Stimulated activated CD4-positive, alpha-beta T cell treated with anti-CD3 and anti-CD28 coated beads, TNF-alpha, amount 100 ng/mL, for 4 hours (primary cell): Measurements from ENCODE around the gene EPB41.
"Not testable (repeated sequence)": the region's sequence is repeated elsewhere in the genome, so short reads cannot be mapped to it uniquely, and the experiment has no call there.

ENCODE experiments used
- DNase-seq, 3 experiments: peaks; one replicate each; pipeline ENCODE4 v3.0.0-alpha.2; 2020; ENCODE audit warnings: low read depth in 3 of 3

EPB41 gene

GRCh38 chr1:28976248-28976647 is 61.9 kb downstream of the EPB41 start:
- no peak for DNase-seq

DNA sequence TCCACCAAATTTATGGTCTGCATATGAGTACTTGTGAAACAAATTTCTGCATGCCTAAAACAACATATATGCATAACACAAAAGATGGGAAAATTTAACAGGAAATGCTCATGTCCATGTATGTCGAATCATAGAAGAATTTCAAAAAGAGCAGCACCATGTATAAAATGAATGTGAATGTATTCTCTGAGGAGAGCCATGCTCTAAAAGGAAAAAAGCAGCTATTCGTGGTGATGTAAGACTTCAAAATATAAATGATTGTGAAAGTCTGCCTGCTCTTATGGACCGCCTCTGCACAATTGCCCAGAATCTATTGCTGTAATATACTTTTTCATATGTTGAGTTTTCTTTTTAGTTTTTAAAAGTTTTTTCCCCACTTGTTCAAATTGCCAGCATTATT is 66.8 kb downstream of the EPB41 start:
- DNase-seq, result no peak

DNA sequence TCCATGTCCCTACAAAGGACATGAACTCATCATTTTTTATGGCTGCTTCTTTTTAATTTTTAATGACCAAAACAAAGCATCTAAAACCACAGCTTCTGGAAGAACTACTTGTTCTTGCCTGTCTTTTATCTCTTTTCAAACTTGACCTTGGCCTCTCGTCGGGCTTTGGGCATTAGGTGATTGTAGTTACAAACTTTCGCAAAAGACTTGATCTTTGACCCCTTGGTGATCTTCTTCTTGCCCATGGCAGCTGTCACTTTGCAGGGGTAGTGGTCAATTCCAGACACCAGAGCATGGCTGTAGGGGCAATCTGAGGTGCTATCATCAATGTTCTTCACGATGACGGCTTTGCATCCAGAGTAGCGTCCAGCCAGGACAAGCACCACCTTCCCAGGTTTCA is 67.8 kb downstream of the EPB41 start:
- no peak for DNase-seq

DNA sequence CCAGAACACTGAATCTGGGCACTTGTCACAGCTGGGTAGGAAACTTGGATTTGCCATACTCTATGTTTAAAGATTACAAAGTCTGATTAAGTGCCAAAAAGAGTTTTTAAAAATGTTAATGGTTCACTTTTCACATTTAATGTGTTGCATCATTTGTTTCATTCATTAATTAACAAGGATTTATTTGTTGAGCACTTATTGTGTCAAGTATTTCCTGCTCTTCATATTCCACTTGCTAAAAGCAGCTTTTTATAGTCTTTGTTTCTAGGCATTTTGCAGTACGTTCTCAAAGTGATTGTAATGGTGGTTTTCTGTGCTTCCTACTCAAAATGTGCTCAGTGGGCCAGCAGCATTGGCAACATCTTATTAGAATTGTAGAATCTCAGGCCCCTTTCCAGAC is 68.7 kb downstream of the EPB41 start:
- DNase-seq, result no peak

DNA sequence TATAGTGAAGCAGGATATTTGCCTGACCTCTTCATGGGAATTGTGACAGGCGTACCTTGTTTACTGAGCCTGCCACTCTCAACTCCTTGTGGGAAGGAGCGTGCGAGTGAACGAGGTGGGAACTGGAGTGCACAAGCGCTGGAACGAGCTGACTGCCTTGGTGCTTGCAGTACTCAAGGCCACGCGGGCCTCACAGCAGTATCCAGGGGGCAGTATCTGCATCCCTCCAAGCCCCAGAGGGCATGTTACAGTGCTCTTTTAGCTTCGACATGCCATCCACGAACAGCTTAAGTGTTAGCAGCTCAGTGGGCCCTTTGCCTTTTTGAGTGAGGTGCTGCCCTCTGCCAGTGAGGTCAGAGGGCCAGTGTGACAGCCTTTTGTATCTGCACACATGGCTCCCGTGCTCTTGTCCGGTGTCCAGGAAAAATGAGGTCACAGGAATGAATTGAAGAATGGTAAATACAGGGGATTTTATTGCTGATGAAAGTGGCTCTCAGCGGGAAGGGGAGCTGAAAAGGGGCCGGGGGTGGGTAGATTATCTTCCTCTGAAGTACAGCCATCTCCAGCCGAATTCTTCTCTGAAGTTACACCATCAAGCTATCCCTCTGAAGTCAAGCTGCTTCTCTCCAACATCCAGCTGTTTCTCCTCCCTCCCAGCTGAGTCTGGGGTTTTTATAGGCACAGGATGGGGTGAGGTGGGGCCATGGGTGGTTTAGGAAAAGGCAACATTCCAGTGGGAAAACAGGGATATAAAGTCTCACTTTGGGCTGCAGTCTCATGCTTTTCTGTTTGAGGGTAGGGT is 69.3 kb downstream of the EPB41 start:
- DNase-seq, result no peak

- no peak for DNase-seq
These were observed 69.9 kb downstream of the EPB41 start for GRCh38 chr1:28984311-28984684.

DNA sequence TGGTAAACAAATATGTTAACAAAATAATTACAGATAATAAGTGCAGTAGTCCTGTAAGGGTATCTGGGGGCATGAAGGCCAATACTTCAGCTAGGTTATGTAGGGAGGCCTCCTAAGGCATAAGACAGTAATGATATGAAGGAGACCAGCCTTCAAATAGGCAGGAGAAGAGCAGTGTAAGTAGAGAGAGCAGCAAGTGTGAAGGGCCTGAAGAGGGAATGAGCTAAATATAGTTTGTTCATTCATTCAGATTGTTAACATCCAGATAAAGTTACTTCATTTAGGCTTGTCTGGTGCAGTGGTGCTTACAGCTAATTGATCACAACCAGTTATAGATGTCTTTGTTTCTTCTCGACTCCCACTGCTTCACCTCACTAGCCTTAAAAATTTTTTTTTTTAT is 71.1 kb downstream of the EPB41 start:
- DNase-seq, result no peak

GRCh38 chr1:28986306-28986910 is 72.0 kb downstream of the EPB41 start:
- no peak for DNase-seq

DNA sequence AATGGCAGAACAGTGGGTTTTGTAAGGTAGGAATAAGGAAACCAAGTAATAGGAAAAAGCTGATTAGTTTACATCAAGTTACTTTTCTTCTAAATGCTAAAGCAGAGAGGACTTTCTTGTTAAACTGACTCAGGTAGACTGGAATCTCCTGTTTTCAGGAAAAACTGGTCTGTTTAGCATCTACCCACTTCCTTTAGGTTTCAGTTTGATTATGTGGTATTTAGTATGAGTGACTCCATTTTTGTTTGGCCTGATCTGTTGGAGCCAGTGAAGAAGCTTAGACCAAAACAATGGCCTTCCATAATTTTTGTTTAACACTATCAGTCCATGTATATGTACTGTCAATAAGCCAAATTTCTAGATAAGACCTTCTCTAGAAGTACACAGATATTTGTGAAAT is 88.4 kb downstream of the EPB41 start:
- no peak for DNase-seq

DNA sequence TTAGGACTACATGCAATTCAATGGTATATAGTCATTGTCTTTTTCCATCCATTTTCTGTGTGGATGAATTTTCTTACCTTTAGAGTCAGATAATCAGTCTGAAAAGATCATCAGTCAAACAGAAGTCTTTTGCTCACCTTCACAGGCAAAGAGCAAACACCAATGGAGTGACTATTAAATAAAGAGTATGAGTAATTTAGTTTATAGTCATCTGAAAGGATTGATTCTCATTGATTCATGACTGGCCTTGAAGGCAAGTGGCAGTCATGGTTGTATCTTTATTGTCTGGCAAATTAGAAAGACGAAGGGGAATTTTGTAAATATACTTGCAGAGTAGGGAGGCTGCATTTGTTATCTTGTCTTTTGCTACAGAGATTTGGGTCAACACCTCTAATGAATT is 89.9 kb downstream of the EPB41 start:
- DNase-seq, result no peak

DNA sequence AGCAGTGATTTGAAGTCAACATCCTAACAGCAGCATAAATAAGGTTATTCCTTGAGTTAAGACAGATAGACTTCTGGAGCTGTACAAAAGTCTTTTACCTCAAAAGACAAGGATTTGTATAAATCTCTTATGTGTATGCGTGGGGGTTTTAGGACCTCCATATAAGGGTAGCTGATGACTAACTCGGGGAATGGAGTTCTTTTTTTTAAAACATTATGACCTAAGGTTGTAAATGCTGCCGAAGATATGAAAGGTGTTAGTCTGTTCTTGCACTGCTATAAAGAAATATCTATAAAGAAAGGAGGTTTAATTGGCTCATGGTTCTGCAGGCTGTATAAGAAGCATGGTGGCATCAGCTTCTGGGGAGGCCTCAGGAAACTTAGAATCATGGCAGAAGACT is 90.4 kb downstream of the EPB41 start:
- DNase-seq, result no peak

DNA sequence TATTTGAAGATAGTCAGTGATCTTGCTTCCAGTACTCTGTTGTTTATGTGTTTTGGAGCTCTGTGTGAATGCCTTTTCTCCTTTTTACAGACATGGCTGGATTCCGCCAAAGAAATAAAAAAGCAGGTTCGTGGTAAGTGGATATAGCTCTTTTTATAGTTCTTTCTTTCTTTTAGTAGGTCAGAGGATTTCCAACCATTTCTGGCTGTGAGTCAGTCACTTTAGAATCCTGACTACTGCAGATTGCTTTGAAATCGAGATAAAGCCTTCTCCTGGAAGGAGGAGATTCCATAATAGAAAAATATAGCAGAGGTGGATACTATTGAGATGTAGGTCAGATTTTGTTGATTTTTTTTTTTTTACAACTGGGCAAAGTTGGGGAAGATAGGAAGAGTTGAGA is 97.4 kb downstream of the EPB41 start:
- no peak for DNase-seq

DNA sequence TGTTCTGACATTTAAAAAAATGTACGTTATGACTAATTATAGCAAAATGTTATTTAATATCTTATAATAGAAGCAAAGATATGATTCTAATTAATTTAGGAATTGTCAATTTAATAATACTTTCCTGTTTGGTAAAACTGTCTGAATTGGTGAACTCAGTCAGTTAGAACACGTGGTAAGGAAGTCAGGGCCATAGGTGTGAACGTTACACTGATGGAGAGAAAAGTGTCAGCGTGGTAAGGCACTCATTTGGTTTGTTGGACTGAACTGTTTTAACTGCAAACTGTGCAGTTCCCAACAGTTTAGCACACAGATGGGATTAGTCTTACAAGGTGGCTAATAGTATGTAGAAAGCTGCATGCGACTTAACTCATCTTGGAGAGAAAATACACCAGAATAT is 102.9 kb downstream of the EPB41 start:
- no peak for DNase-seq

- no peak for DNase-seq
These were observed 103.8 kb downstream of the EPB41 start for GRCh38 chr1:29017975-29018712.

DNA sequence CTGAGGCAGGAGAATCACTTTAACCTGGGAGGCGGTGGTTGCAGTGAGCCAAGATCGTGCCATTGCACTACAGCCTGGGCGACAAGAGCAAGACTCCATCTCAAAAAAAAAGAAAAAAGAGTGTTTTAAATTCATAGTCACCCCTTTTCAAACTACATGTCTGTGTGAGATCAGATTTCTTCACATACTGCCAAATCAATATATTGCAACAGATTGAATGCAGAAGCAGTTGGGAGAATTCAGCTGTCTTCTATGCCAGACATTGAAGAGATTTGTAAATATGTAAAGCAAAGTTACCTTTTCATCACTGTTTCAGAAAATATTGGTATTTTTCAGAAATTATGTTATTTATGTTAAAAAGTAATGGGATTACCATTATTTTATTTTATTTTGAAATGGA is 108.3 kb downstream of the EPB41 start:
- no peak for DNase-seq

DNA sequence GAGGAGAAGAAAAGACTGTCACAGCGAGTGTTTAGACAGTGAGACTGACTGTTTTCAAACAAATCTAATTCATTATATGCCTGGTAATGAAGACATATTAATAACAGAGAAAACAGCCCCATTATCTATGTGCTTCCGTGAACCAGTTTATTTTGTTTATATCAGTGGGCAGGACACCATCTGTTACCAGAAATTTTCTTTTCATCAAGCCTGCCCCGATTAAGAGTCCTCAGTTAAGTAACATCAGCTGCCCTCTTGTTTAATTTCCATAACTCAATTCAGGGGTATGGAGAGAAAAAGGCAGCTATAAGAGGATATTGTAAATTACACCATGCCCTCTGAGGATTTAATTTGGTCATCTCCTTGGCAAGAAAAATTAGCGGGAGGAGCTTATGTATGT is 115.3 kb downstream of the EPB41 start:
- DNase-seq, result no peak

DNA sequence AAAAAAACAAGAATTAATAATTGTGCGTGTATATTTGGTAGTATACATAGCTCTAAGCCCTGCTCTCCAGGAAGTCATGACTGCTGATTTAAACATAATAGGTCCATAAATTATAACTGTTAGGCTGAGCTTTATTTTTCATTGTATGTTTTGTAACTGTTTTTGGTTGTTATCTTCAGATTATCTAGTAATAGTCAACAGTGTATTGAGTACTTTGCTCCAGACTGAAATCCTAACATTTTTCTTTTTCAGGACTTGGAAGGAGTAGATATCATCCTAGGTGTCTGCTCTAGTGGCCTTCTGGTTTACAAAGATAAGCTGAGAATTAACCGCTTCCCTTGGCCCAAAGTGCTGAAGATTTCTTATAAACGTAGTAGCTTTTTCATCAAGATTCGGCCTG is 118.5 kb downstream of the EPB41 start:
- no peak for DNase-seq

DNA sequence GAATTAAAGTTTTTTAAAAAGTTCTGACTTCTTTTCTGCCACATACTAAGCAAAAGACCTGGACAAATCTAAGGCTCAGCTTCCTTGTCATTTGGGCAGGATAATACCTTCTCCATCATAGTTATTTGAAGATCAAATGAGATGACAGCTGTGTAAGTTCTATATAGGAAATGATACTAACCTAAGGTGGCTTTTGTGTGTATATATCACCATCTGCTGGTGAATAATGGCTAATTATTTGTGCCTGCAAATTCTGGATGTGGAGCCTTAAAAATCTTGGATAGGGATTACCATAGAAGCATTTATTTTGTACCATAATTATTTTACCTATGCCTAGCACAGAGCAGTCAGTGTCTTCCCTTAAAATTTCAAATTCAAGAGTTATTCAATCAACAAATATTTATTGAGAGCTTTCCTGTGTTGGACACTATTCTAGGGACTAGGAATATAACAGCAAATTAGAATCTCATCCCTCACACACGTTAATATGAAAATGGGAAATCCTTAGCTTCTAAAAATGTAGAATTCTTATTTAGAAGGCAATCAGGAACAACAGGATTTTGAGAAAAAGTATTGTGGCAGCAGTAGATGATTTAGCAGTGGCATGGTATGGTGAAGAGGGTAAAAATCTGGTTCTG is 119.6 kb downstream of the EPB41 start:
- DNase-seq, result no peak

DNA sequence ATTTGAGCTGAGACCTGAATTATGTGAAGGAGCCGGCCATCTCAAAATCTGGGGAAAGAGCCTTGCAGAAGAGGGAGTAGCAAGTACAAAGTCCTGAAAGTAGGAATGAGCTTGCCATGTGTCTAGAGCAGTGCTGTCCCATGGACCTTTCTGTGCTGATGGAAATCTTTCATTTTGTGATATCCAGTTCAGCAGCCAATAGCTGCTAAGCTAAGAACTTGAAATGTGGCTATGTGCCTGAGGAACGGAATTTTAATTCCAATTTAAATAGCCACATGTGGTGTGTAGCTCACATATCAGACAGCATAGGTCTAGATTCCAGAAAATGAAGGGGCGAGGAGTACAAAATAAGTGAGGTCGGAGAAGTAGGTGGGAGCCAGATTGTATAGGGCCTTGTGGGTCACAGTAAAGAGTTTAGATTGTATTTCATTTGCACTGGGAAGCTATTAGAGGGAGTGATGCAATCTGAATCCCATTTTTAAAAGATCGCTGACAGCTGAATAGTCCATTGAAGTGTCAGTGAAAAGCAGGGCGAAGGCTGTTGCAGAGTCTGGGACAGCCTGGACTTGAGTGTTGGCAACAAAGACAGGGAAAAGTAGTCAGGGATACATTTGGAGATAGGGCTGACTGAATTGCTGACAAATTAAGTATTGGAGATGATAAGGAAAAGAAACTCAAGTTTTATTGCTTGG is 129.1 kb downstream of the EPB41 start:
- DNase-seq, result no peak

- DNase-seq, result no peak
These were observed 129.6 kb downstream of the EPB41 start for GRCh38 chr1:29044010-29044409.

DNA sequence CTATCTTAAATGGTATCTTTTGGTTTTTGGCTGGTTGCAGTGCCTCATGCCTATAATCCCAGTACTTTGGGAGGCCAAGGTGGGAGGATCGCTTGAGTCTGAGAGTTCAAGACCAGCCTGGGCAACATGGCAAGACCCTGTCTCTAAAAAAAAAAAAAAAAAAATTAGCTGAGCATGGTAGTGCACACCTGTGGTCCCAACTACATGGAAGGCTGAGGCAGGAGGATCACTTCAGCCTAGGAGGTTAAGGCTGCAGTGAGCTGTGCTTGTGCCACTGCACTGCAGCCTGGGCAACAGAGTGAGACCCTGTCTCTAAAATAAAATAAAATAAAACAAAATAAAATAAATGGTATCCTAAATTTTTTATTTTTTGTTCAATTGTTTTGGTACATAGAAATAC is 131.3 kb downstream of the EPB41 start:
- not testable (repeated sequence) for DNase-seq

GRCh38 chr1:29047142-29047541 is 132.8 kb downstream of the EPB41 start:
- no peak for DNase-seq
